Pancreas (tissue), 10 donors: Measurements from ENCODE around the gene CCNT2. TPM values are rescaled to one million over a fixed set of nuclear protein-coding genes. Genes with fewer than 3 reads are reported as not detected.
"Not testable (repeated sequence)": the region's sequence is repeated elsewhere in the genome, so short reads cannot be mapped to it uniquely, and the experiment has no call there.

Experiments used
- ATAC-seq, 4 donors: fragments of 200-7000 bp; cut with Tn5 transposase; one replicate each; pipeline versions ENCODE4 v1.8.0 to v1.9.1; 2020; ENCODE audit warnings: mild to moderate bottlenecking in 4 of 4, moderate library complexity in 4 of 4
- DNase-seq, 6 donors: peaks; one replicate each; pipeline ENCODE4 v3.0.0-alpha.2; 2020
- FAIRE-seq: peaks from 2 replicates; lab custom pipeline; 2012; peaks lifted over from hg19 to GRCh38; lab: Jason Lieb, UNC
- H3K27ac ChIP-seq, 4 donors: fragments of 200-600 bp; sonication (generic); 1 replicate in 3 of 4; 2 replicates in 1 of 4; pipeline versions ENCODE4 v1.5.0 to v1.8.0; 2020
- H3K27me3 ChIP-seq, 4 donors: fragments of 200-600 bp; one replicate each; pipeline ENCODE4 v1.8.0; 2021
- H3K36me3 ChIP-seq, 3 donors: fragments of 200-600 bp; sonication (generic) in 1 of 3; one replicate each; pipeline versions ENCODE4 v1.5.0 to v1.8.0; 2020 to 2021
- H3K4me1 ChIP-seq, 3 donors: fragments of 200-600 bp; one replicate each; pipeline ENCODE4 v1.8.0; 2021
- H3K4me3 ChIP-seq, 4 donors: fragments of 200-600 bp; sonication (generic) in 2 of 4; one replicate each; pipeline versions ENCODE4 v1.5.0 to v1.8.0; 2020 to 2021
- H3K9me3 ChIP-seq, 4 donors: fragments of 200-600 bp; one replicate each; pipeline ENCODE4 v1.8.0; 2021
- CTCF ChIP-seq, 4 donors: fragments of 200-600 bp; sonication (generic) in 3 of 4; IDR thresholded peaks; one replicate each; pipeline versions ENCODE4 v1.5.0 to v1.8.0; 2021; ENCODE audit warnings: antibody characterized with exemption in 4 of 4
- WGBS, 2 donors: extraction: QIAGEN DNeasy Blood & Tissue Kit; methylation state at CpG; one replicate each; pipeline ENCODE4 v1.1.7; 2013; 5-methylcytosine and 5-hydroxymethylcytosine counted together
- intact Hi-C, 3 donors: fragments of 100-400 bp; cut with DNase I; formaldehyde crosslinking; loops; one replicate each; pipeline versions ENCODE4 v1.11.1 to v1.14.2; 2022
- polyA plus RNA-seq, 2 donors: library from polyadenylated mRNA; stranded (reverse); fragments of 200-250 nt; gene quantifications; one replicate each; pipeline ENCODE4 v1.2.3, GENCODE V29; 2013
- total RNA-seq, 6 donors: library from RNA; stranded (reverse); fragmentation: NEBNext Ultra II Directional in 4 of 6; extraction: Animal tissue kit (Norgen Biotek cat#: 25700) in 4 of 6; gene quantifications; one replicate each; pipeline versions ENCODE4 v1.2.1 to v1.2.4, GENCODE V29; 2021 to 2023
- donor health status: healthy with polysubstance abuse.
- donor health status: DM: no; HTN: no; CAD: no; lungs with moderate emphysema.
- donor health status: DM: no; HTN: no; CAD: no.
- donor health status: control.
- donor health status: control.
- donor health status: Bipolar disorder and iron deficiency.
- donor health status: DM: yes; HTN: yes; CAD: no.
- donor health status: DM: no; HTN: no; CAD: no.
- donor health status: DM: no; HTN: no; CAD: no.
- donor health status: DM: yes; HTN: yes; CAD: no.

CCNT2 gene
- total and polyA plus RNA-seq, 8 donors, result 10.9 to 32.6 (median 20.8) TPM

GRCh38 chr2:134955744-134956143 lies 37.1 kb downstream of the CCNT2 start:
- 46 to 77% methylated on average over 1 of the region's 1 CpG for WGBS, 2 donors
- Histone ChIP-seq H3K9me3 (no peaks in the 10 kb centered on the region), H3K4me1 (no peaks in the 10 kb centered on the region), H3K4me3 (no peak overlapping the region), H3K27ac (no peak overlapping the region), H3K36me3 (peaks cover 0 to 25% (median 7%) of the 10 kb centered on the region in 3 donors), H3K27me3 (no peaks in the 10 kb centered on the region)
- FAIRE-seq (peak; percentile 9), ATAC-seq (no peak), DNase-seq (no peak)
- TF ChIP-seq CTCF (IDR thresholded peaks at IDR 0.05), result no peak
- intact Hi-C loops, result no loop called here

- no peak overlapping the region for H3K4me3 ChIP-seq
- H3K9me3 ChIP-seq, result no peaks in the 10 kb centered on the region
- FAIRE-seq, result no peak
- H3K36me3 ChIP-seq, result peaks cover 0 to 25% (median 7%) of the 10 kb centered on the region in 3 donors
- WGBS, 2 donors, result 88% methylated on average over 5 of the region's 5 CpGs
- intact Hi-C loops, result no loop called here
- H3K4me1 ChIP-seq, result no peaks in the 10 kb centered on the region
- no peak overlapping the region for H3K27ac ChIP-seq
- no peak for TF ChIP-seq CTCF (IDR thresholded peaks at IDR 0.05)
- no peak for DNase-seq
- ATAC-seq, result no peak
- H3K27me3 ChIP-seq, result no peaks in the 10 kb centered on the region
Observed at GRCh38 chr2:134957477-134957876, 38.9 kb downstream of the CCNT2 start.

- H3K36me3 ChIP-seq, H3K4me3 ChIP-seq, H3K27ac ChIP-seq, H3K9me3 ChIP-seq, H3K27me3 ChIP-seq, H3K4me1 ChIP-seq, DNase-seq, intact Hi-C loops, FAIRE-seq, ATAC-seq: not testable (repeated sequence)
- WGBS, 2 donors, result 86 to 87% methylated on average over 10 of the region's 10 CpGs
Observed at GRCh38 chr2:134967166-134967565, 48.5 kb downstream of the CCNT2 start.

- ATAC-seq, result no peak
- Histone ChIP-seq H3K4me3 (no peak overlapping the region), H3K36me3 (no peaks in the 10 kb centered on the region), H3K27me3 (no peaks in the 10 kb centered on the region), H3K4me1 (no peaks in the 10 kb centered on the region), H3K9me3 (no peaks in the 10 kb centered on the region), H3K27ac (no peak overlapping the region)
- WGBS, 2 donors, result 77 to 90% methylated on average over 2 of the region's 2 CpGs
- intact Hi-C loops, result no loop called here
- no peak for DNase-seq
- no peak for TF ChIP-seq CTCF (IDR thresholded peaks at IDR 0.05)
- peak; percentile 41 for FAIRE-seq
Observed at GRCh38 chr2:134973241-134974138, 54.9 kb downstream of the CCNT2 start.

- intact Hi-C loops, result no loop called here
- Histone ChIP-seq H3K4me3 (no peak overlapping the region), H3K27ac (no peak overlapping the region), H3K9me3 (no peaks in the 10 kb centered on the region), H3K4me1 (no peaks in the 10 kb centered on the region), H3K27me3 (no peaks in the 10 kb centered on the region), H3K36me3 (no peaks in the 10 kb centered on the region)
- no peak for TF ChIP-seq CTCF (IDR thresholded peaks at IDR 0.05)
- ATAC-seq (no peak), DNase-seq (peak in 1 of 6 donors; percentile 49), FAIRE-seq (no peak)
- WGBS, 2 donors, result 91 to 96% methylated on average over 6 of the region's 6 CpGs
Observed at GRCh38 chr2:134975281-134976009, 56.8 kb downstream of the CCNT2 start.
